Left lung (tissue), 10 donors: ENCODE data around the gene RRM1. TPM values are rescaled to one million over a fixed set of nuclear protein-coding genes. Genes with fewer than 3 reads are reported as not detected.
A peak's percentile ranks its signal among the peaks of the same experiment; 100 is the strongest.

Experiments used
- ATAC-seq: fragments of 200-7000 bp; cut with Tn5 transposase; one replicate; pipeline ENCODE4 v1.9.1; 2020; ENCODE audit warnings: moderate library complexity
- DNase-seq, 4 donors: peaks; one replicate each; pipeline ENCODE4 v3.0.0-alpha.2; 2013 to 2020
- H3K27ac ChIP-seq, 2 donors: fragments of 200-600 bp; sonication (generic) in 1 of 2; one replicate each; pipeline versions ENCODE4 v1.5.0 to v1.8.0; 2020 to 2021
- H3K27me3 ChIP-seq, 2 donors: fragments of 200-600 bp; sonication (generic) in 1 of 2; one replicate each; pipeline versions ENCODE4 v1.5.0 to v1.8.0; 2020 to 2021
- H3K36me3 ChIP-seq, 2 donors: fragments of 200-600 bp; sonication (generic) in 1 of 2; one replicate each; pipeline versions ENCODE4 v1.5.0 to v1.8.0; 2020 to 2021
- H3K4me1 ChIP-seq, 2 donors: fragments of 200-600 bp; one replicate each; pipeline ENCODE4 v1.8.0; 2021
- H3K4me3 ChIP-seq, 2 donors: fragments of 200-600 bp; sonication (generic) in 1 of 2; one replicate each; pipeline versions ENCODE4 v1.5.0 to v1.8.0; 2020 to 2021; ENCODE audit warnings: mild to moderate bottlenecking in 1 of 2
- H3K9me3 ChIP-seq, 2 donors: fragments of 200-600 bp; sonication (generic) in 1 of 2; one replicate each; pipeline versions ENCODE4 v1.5.0 to v1.8.0; 2020 to 2021
- CTCF ChIP-seq, 2 donors: fragments of 200-600 bp; sonication (generic) in 1 of 2; IDR thresholded peaks; one replicate each; pipeline versions ENCODE4 v1.5.0 to v1.8.0; 2021; ENCODE audit warnings: antibody characterized with exemption in 2 of 2
- intact Hi-C, 2 donors: fragments of 100-400 bp; cut with DNase I; formaldehyde crosslinking; loops; one replicate each; pipeline versions ENCODE4 v1.11.2 to v1.14.2; 2022
- polyA plus RNA-seq, 6 donors: library from polyadenylated mRNA; unstranded; fragments of 120-200 nt; gene quantifications; one replicate each; pipeline ENCODE4 v1.2.1, GENCODE V29; 2013; ENCODE audit not compliant: insufficient read length in 6 of 6
- total RNA-seq, 2 donors: library from RNA; stranded (reverse); fragmentation: NEBNext Ultra II Directional; extraction: Animal tissue kit (Norgen Biotek cat#: 25700); gene quantifications; one replicate each; pipeline ENCODE4 v1.2.1, GENCODE V29; 2021
- donor health status: DM: no; HTN: yes; CAD: no.
- donor health status: DM: no; HTN: no; CAD: no.

The RRM1 gene
- total and polyA plus RNA-seq, 8 donors: 46.0 to 93.8 (median 60.9) TPM

GRCh38 chr11:4095509-4096230, 1.1 kb downstream of the RRM1 start:
- H3K9me3 ChIP-seq: no peaks in the 10 kb centered on the region
- H3K4me3 ChIP-seq: peak overlapping the region; percentile 75 to 84
- DNase-seq (peak in 2 of 4 donors; percentile 8 to 25), ATAC-seq (no peak)
- intact Hi-C loops: no loop called here
- TF ChIP-seq CTCF (IDR thresholded peaks at IDR 0.05): no peak
- no peaks in the 10 kb centered on the region for H3K27me3 ChIP-seq
- H3K36me3 ChIP-seq: peaks cover 0 to 9% of the 10 kb centered on the region in 2 donors
- H3K27ac ChIP-seq: peak overlapping the region; percentile 92 to 94
- peaks cover 0 to 29% of the 10 kb centered on the region in 2 donors for H3K4me1 ChIP-seq

- Histone ChIP-seq H3K4me3 (no peak overlapping the region), H3K36me3 (peaks cover 0 to 13% of the 10 kb centered on the region in 2 donors), H3K27ac (no peak overlapping the region), H3K9me3 (no peaks in the 10 kb centered on the region), H3K27me3 (no peaks in the 10 kb centered on the region), H3K4me1 (peaks cover 0 to 24% of the 10 kb centered on the region in 2 donors)
- intact Hi-C loops: no loop called here
- no peak for ATAC-seq
- TF ChIP-seq CTCF (IDR thresholded peaks at IDR 0.05): no peak
- no peak for DNase-seq
Measured at GRCh38 chr11:4098026-4098621, 3.5 kb downstream of the RRM1 start.

GRCh38 chr11:4102711-4103110, 8.1 kb downstream of the RRM1 start:
- intact Hi-C loops: no loop called here
- ATAC-seq (no peak), DNase-seq (no peak)
- TF ChIP-seq CTCF (IDR thresholded peaks at IDR 0.05): no peak
- no peaks in the 10 kb centered on the region for H3K4me1 ChIP-seq
- H3K27me3 ChIP-seq: no peaks in the 10 kb centered on the region
- H3K27ac ChIP-seq: no peak overlapping the region
- peaks cover 0 to 58% of the 10 kb centered on the region in 2 donors for H3K36me3 ChIP-seq
- no peaks in the 10 kb centered on the region for H3K9me3 ChIP-seq
- no peak overlapping the region for H3K4me3 ChIP-seq

- H3K36me3 ChIP-seq: peaks cover 0 to 64% of the 10 kb centered on the region in 2 donors
- intact Hi-C loops: no loop called here
- H3K4me1 ChIP-seq: no peaks in the 10 kb centered on the region
- no peak for TF ChIP-seq CTCF (IDR thresholded peaks at IDR 0.05)
- ATAC-seq: no peak
- no peak overlapping the region for H3K27ac ChIP-seq
- H3K27me3 ChIP-seq: no peaks in the 10 kb centered on the region
- H3K4me3 ChIP-seq: no peak overlapping the region
- no peak for DNase-seq
- no peaks in the 10 kb centered on the region for H3K9me3 ChIP-seq
Measured at GRCh38 chr11:4103269-4103668, 8.7 kb downstream of the RRM1 start.

GRCh38 chr11:4105916-4106315, 11.3 kb downstream of the RRM1 start:
- TF ChIP-seq CTCF (IDR thresholded peaks at IDR 0.05): no peak
- intact Hi-C loops: no loop called here
- Histone ChIP-seq H3K4me1 (no peaks in the 10 kb centered on the region), H3K27ac (no peak overlapping the region), H3K36me3 (peaks cover 0 to 89% of the 10 kb centered on the region in 2 donors), H3K4me3 (no peak overlapping the region), H3K9me3 (no peaks in the 10 kb centered on the region), H3K27me3 (no peaks in the 10 kb centered on the region)
- ATAC-seq (no peak), DNase-seq (no peak)
